ENCODE data around the gene CHRNA5. TPM values are rescaled to one million over a fixed set of nuclear protein-coding genes. Genes with fewer than 3 reads are reported as not detected.

CHRNA5 gene
- total RNA-seq, 1 experiment from 2014 or later, result 39.4 TPM

GRCh38 chr15:78640527-78641101 is 75.3 kb downstream of the CHRNA5 start:
- DNase-seq (ENCODE audit: low spot score), result no peak

- DNase-seq (ENCODE audit: low spot score), result no peak
Observed at GRCh38 chr15:78641102-78641748, 75.9 kb downstream of the CHRNA5 start, which contains the start of gene CHRNB4. TSS of gene CHRNB4 (minus strand) at chr15:78641210. CDS start at chr15:78641133, 77 bp downstream.

GRCh38 chr15:78641749-78642275 is 76.5 kb downstream of the CHRNA5 start:
- no peak for DNase-seq (ENCODE audit: low spot score)

GRCh38 chr15:78642331-78642730 is 77.0 kb downstream of the CHRNA5 start:
- DNase-seq (ENCODE audit: low spot score), result no peak

Other genes starting within 250 kb of the CHRNA5 start
- not detected in 2 replicates for gene CRABP1, start 225.2 kb upstream of the CHRNA5 start, total RNA-seq (2014; rRNA removed; shearing (Covaris generic))
- gene IREB2, start 127.3 kb upstream of the CHRNA5 start, total RNA-seq (2014; rRNA removed; shearing (Covaris generic)), result 13.6 and 16.6 TPM in 2 replicates
- gene HYKK, start 57.9 kb upstream of the CHRNA5 start, total RNA-seq (2014; rRNA removed; shearing (Covaris generic)), result 5.5 and 9.3 TPM in 2 replicates
- 610 and 702 TPM in 2 replicates for gene PSMA4, start 25.1 kb upstream of the CHRNA5 start, total RNA-seq (2014; rRNA removed; shearing (Covaris generic))
- 0.04 TPM in 1 of 2 replicates, not detected in the other for gene CHRNA3, start 55.5 kb downstream of the CHRNA5 start, total RNA-seq (2014; rRNA removed; shearing (Covaris generic))
- gene CHRNB4, start 75.7 kb downstream of the CHRNA5 start, total RNA-seq (2014; rRNA removed; shearing (Covaris generic)), result not detected in 2 replicates
- 1.5 and 5.5 TPM in 2 replicates for gene ADAMTS7, start 245.9 kb downstream of the CHRNA5 start, total RNA-seq (2014; rRNA removed; shearing (Covaris generic))

Data from H4 (cell line).